Measurements from ENCODE around the gene FBXL16. TPM values are rescaled to one million over a fixed set of nuclear protein-coding genes. Genes with fewer than 3 reads are reported as not detected.
"Not testable (repeated sequence)": the region's sequence is repeated elsewhere in the genome, so short reads cannot be mapped to it uniquely, and the experiment has no call there.

The FBXL16 gene
- polyA plus RNA-seq, 2 of the 4 experiments (the other 2 are of a cell fraction), result 0.53 to 1.2 TPM

DNA sequence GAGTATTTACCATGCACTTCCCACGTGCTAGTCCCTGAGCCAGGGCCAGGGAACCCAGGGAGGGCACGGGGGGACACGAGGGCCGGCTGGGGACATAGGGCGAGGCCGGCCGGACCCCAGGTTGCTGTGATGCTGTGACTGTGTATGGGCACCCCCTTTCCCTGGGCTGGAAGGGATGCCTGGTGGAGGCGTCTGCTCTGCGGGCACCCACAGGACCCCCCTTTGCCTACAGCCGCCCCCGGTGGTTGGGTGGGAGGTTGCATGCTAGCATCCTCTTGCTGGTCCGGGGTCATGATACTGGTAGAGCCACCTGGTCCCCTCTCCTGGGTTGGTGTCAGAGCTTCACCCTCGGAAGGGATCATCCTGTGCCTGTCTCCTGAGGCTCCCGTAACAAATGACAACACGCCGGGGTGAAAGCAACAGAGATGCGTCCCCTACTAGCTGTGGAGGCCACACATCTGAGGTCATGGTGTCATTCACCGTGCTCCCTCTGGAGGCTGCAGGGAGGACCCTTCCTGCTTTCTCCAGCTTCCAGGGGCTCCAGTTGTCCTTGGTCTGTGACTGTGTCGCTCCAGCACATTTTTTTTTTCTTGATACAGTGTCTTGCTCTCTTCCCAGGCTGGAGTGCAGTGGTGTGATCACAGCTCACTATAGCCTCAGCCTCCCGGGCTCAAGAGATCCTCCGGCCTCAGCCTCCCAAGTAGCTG, 38.3 kb upstream of the FBXL16 start:
- CTCF ChIA-PET, result interaction anchor here (0.9 to 28.0 kb wide), 7 partner anchors 8 to 39 kb away, joined by 3 to 656 read pairs (median 10); partner anchors contain the start of genes ANTKMT, CCDC78, FBXL16 and HAGHL
- DNase-seq (ENCODE audit: low read depth in 1 of 2, low spot score in 1 of 2), result no peak
- Histone ChIP-seq H3K4me2 (no peak overlapping the region), H3K4me3 (no peak overlapping the region), H3K4me1 (peaks cover 6% of the 10 kb centered on the region; the same call in 2 of the 3 replicates), H3K9me3 (no peaks in the 10 kb centered on the region), H3K27ac (no peak overlapping the region)
- no peak for FAIRE-seq
- WGBS (ENCODE audit: missing lambda C conversion rate), result 76% methylated on average over 18 of the region's 21 CpGs
- POLR2A ChIA-PET, result no interaction called here
- no peak for TF ChIP-seq REST (IDR thresholded peaks at IDR 0.05)
- TF ChIP-seq ZFP36 (IDR thresholded peaks at IDR 0.05; ENCODE audit: borderline replicate concordance, partially characterized antibody), result no peak
- no peak for TF ChIP-seq PBX3 (IDR thresholded peaks at IDR 0.05)
- TF ChIP-seq ZSCAN20 (CRISPR knock-in tag; IDR thresholded peaks at IDR 0.05), result no peak
- no peak for TF ChIP-seq HEYL (CRISPR knock-in tag; IDR thresholded peaks at IDR 0.05)
- TF ChIP-seq MAZ (IDR thresholded peaks at IDR 0.05; ENCODE audit: borderline replicate concordance, low read depth, low read length), result no peak
- TF ChIP-seq ELK1 (IDR thresholded peaks at IDR 0.05; ENCODE audit: low read depth, low read length), result no peak
- TF ChIP-seq POLR2AphosphoS2 (conservative IDR thresholded peaks at IDR 0.05; ENCODE audit: low read length), result no peak
- TF ChIP-seq JUN (IDR thresholded peaks at IDR 0.05), result no peak
- no peak for TF ChIP-seq CBX8 (IDR thresholded peaks at IDR 0.05)
- no peak for TF ChIP-seq USF2 (IDR thresholded peaks at IDR 0.05)
- TF ChIP-seq HMGXB4 (CRISPR knock-in tag; IDR thresholded peaks at IDR 0.05; ENCODE audit: borderline replicate concordance), result no peak
- TF ChIP-seq TP53 (CRISPR knock-in tag; IDR thresholded peaks at IDR 0.05), result no peak
- TF ChIP-seq MYC (IDR thresholded peaks at IDR 0.05; ENCODE audit: borderline replicate concordance, low read length), result no peak
- no peak for TF ChIP-seq POLR2A (IDR thresholded peaks at IDR 0.05; ENCODE audit: low read length)
- no peak for TF ChIP-seq RAD21 (conservative IDR thresholded peaks at IDR 0.05 in 1 of 2, IDR thresholded peaks at IDR 0.05 in 1 of 2)
- no peak for TF ChIP-seq TFCP2L1 (CRISPR knock-in tag; IDR thresholded peaks at IDR 0.05)
- 0 out of 6 replicates have a peak, but pooled peaks of 1 of the 2 experiments have one; percentile 15 for ATAC-seq

- H3K4me2 ChIP-seq; POLR2A ChIA-PET; FAIRE-seq; H3K4me1 ChIP-seq; DNase-seq (ENCODE audit: low read depth in 1 of 2, low spot score in 1 of 2); H3K9me3 ChIP-seq; H3K4me3 ChIP-seq; ATAC-seq; H3K27ac ChIP-seq: not testable (repeated sequence)
- CTCF ChIA-PET, result interaction anchor here (4.7 to 28.0 kb wide), 3 partner anchors 13 to 40 kb away, joined by 46 to 656 read pairs (median 205); partner anchors contain the start of genes ANTKMT, CCDC78, FBXL16 and HAGHL
- 71% methylated on average over 14 of the region's 14 CpGs for WGBS (ENCODE audit: missing lambda C conversion rate)
Measured at GRCh38 chr16:742894-743293, 37.3 kb upstream of the FBXL16 start.

Data from A549 (cell line).